Brain microvascular endothelial cell (primary cell): ENCODE data around the gene GTF2F1.
"Not testable (repeated sequence)": the region's sequence is repeated elsewhere in the genome, so short reads cannot be mapped to it uniquely, and the experiment has no call there.

Source experiments
- DNase-seq: peaks from one replicate; pipeline ENCODE4 v3.0.0-alpha.2; 2020
- H3K27ac ChIP-seq: fragments of 250-450 bp; sonication (Bioruptor Pico); 2 replicates; pipeline ENCODE4 v1.5.1; 2020; ENCODE audit warnings: mild to moderate bottlenecking, moderate library complexity
- H3K27me3 ChIP-seq: fragments of 250-450 bp; sonication (Bioruptor Pico); replicated peaks from 2 replicates; pipeline ENCODE4 v1.5.1; 2020; ENCODE audit warnings: mild to moderate bottlenecking
- H3K36me3 ChIP-seq: fragments of 250-450 bp; sonication (Bioruptor Pico); replicated peaks from 2 replicates; pipeline ENCODE4 v1.5.1; 2020; ENCODE audit warnings: mild to moderate bottlenecking
- H3K4me3 ChIP-seq: 2 replicates; pipeline ENCODE4 v1.5.1; 2011; ENCODE audit warnings: low read depth, mild to moderate bottlenecking, control low read depth, low read length, moderate library complexity
- in situ Hi-C: cut with HindIII; loops from 2 replicates; pipeline ENCODE4 v1.10.0; 2017; ENCODE audit warnings: low sequenced_read_pairs, low pct_ligation_motif_present
- TF ChIP-seq, protein P1 (sequence below): IDR thresholded peaks from 2 replicates; pipeline ENCODE4 v1.5.1; 2011; ENCODE audit warnings: low read depth, mild to moderate bottlenecking, moderate library complexity, low read length, control low read depth, inconsistent platforms; ENCODE audit errors: missing control alignments

Gene GTF2F1

DNA sequence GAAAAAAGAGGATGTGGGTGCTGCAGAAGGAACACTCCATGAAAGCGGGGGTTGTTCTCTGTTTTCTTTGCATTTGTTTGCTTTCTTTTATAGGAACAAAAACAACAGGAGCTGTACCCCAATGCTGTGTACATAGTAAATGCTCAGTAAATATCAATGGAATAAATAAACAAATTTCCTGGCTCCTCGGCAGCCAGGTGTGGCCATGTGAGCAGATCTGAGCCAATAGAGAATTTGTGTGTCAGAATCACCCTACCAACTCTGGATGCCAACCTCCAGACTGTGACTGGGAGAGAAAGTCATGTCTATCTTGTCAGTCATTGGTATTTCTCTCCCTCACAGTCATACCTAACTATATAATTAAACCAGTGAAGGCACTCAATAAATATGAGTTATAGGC lies 42.3 kb downstream of the GTF2F1 start:
- in situ Hi-C loops, result no loop called here
- TF ChIP-seq, protein P1, sequence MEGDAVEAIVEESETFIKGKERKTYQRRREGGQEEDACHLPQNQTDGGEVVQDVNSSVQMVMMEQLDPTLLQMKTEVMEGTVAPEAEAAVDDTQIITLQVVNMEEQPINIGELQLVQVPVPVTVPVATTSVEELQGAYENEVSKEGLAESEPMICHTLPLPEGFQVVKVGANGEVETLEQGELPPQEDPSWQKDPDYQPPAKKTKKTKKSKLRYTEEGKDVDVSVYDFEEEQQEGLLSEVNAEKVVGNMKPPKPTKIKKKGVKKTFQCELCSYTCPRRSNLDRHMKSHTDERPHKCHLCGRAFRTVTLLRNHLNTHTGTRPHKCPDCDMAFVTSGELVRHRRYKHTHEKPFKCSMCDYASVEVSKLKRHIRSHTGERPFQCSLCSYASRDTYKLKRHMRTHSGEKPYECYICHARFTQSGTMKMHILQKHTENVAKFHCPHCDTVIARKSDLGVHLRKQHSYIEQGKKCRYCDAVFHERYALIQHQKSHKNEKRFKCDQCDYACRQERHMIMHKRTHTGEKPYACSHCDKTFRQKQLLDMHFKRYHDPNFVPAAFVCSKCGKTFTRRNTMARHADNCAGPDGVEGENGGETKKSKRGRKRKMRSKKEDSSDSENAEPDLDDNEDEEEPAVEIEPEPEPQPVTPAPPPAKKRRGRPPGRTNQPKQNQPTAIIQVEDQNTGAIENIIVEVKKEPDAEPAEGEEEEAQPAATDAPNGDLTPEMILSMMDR, result no peak
- H3K27ac ChIP-seq, result no peak overlapping the region
- no peak for DNase-seq
- H3K4me3 ChIP-seq, result no peak overlapping the region
- H3K36me3 ChIP-seq, result no peaks in the 10 kb centered on the region
- no peaks in the 10 kb centered on the region for H3K27me3 ChIP-seq

DNA sequence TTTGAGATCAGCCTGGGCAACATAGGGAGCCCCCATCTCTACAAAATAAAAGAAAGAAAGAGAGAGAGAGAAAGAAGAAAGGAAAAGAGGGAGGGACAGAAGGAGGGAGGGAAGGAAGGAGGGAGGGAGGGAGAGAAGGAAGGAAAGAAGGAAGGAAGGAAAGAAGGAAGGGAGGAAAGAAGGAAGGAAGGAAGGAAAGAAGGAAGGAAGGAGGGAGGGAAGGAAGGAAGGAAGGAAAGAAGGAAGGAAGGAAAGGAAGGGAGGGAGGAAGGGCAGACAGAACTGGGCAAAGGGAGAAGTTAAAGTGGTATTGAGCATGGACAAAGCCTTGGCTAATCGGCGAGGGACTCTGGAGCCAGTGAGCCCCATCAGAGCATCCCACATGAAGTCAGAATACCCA lies 43.7 kb downstream of the GTF2F1 start:
- H3K27me3 ChIP-seq, H3K36me3 ChIP-seq, DNase-seq, in situ Hi-C loops, H3K27ac ChIP-seq, H3K4me3 ChIP-seq: not testable (repeated sequence)

DNA sequence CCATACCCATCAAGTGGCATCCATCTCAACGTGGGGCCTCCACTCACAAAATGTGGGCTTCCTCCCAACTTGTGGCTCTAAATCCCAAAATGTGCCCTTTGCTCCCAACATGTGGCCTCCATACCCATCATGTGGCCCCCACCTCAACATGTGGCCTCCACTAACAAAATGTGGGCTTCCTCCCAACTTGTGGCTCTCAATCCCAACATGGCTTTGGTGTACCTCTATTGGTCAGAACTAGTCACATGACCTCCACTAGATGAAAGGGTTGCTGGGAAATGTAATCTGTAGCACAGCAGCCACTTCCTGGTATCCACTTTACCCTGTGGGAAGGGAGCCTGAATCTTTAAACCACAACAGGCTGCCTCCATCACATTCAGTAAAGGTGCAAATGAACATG lies 49.5 kb downstream of the GTF2F1 start:
- TF ChIP-seq, protein P1, result no peak
- Histone ChIP-seq H3K4me3 (no peak overlapping the region), H3K27me3 (no peaks in the 10 kb centered on the region), H3K36me3 (no peaks in the 10 kb centered on the region), H3K27ac (no peak overlapping the region)
- DNase-seq, result no peak
- in situ Hi-C loops, result no loop called here

DNA sequence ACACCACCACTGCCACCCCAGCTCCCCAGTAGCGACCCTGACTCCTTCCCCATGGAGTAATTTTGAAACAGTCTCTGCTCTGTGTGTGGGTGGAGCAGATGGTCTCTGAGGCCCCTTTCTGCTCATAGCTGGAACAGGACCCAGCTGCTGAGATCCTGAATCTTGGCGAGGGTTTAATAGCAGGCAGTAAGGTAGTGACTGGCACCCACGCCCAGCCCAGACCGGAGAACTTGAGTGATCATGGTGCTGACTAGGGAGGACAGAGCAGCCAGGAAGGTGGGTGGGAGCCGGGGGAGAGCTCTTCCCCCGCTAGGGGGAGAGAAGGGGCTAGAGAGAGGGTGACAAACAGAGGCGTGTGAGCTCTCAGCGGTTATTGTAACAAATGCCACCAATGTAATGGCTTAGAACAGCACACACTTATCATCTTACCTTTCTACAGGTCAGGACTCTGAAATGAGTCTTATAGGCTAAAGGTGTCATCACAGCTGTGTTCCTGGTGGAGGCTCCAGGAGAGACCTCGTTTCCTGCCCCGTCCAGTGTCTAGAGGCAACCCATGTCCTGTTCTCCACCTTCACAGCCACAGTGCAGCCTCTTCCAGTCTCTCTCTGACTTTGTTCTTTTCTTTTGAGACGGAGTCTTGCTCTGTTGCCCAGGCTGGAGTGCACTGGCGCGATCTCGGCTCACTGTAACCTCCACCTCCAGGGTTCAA lies 52.3 kb downstream of the GTF2F1 start:
- H3K27me3 ChIP-seq, result no peaks in the 10 kb centered on the region
- H3K36me3 ChIP-seq, result no peaks in the 10 kb centered on the region
- DNase-seq, result no peak
- no peak overlapping the region for H3K27ac ChIP-seq
- TF ChIP-seq, protein P1, result no peak
- in situ Hi-C loops, result no loop called here
- H3K4me3 ChIP-seq, result no peak overlapping the region

DNA sequence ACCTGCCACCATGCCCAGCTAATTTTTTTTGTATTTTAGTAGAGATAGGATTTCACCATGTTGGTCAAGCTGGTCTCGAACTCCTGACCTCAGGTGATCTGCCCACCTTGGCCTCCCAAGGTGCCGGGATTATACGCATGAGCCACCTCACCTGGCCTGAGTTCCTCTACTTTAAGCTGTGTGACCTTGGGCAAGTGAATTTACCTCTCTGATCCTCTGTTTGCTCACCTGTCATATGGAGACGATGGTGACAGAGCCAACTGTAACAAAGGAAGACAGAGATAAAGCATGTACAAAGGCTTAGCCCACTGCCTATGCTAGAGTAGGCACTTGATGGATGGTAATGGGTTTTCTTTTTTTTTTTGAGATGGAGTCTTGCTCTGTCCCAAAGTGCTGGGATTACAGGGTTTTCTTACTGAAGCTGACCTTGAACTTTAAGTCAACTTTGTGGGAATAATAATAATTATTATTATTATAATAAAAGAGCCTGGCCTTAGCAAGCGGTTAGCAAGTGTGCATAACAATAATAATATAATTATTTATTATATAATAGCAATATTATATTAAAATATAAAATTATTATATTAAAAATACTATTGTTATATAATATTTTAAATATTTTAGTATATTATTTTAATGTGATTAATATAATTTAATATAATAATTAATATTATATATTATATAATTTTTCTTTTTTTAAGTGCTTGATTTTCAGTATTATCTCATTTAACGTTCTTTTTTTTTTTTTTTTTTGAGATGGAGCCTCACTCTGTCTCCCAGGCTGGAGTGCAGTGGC lies 58.3 kb downstream of the GTF2F1 start:
- in situ Hi-C loops, result no loop called here
- no peaks in the 10 kb centered on the region for H3K36me3 ChIP-seq
- TF ChIP-seq, protein P1, result no peak
- no peaks in the 10 kb centered on the region for H3K27me3 ChIP-seq
- H3K4me3 ChIP-seq, result no peak overlapping the region
- H3K27ac ChIP-seq, result no peak overlapping the region
- no peak for DNase-seq

DNA sequence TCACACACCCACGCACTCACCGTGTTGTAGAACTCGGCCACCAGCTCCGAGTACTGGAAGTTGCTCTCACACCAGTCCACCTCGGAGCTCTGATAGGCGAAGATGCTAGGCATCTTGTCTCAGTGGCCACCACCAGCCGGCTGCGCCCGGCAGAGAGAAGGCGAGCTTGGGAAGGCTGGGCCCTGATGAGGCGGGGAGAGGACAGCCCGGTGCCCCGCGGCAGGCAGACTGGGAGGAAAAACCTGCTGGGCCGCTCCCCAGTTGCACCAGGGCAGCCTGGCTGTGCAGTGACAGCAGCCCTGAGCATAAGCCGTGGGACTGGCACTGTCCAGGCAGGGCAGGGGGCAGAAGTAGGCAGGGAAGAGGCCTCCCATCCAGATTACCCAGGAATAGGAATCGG lies 59.5 kb downstream of the GTF2F1 start, which contains the start of gene ACER1:
Gene ACER1, minus strand, starts transcription at position 174 of the 400 bp plus-strand sequence. Its CDS starts 61 bp downstream, at position 113.
- H3K4me3 ChIP-seq, result no peak within 1 kb of the TSS
- no peak within 1 kb of the TSS for H3K27ac ChIP-seq
- no peaks in the 10 kb centered on the region for H3K36me3 ChIP-seq
- TF ChIP-seq, protein P1, result no peak
- H3K27me3 ChIP-seq, result no peaks in the 10 kb centered on the region
- in situ Hi-C loops, result no loop called here
- no peak for DNase-seq
